Panc1 (cell line): ENCODE results near the gene GPR158.

ENCODE experiments used
- POLR2AphosphoS5 ChIP-seq: IDR thresholded peaks from 2 replicates; pipeline ENCODE4 v1.6.1; 2012; ENCODE audit warnings: mild to moderate bottlenecking, low read depth, low read length, moderate library complexity
- TCF7L2 ChIP-seq: IDR thresholded peaks from 2 replicates; pipeline ENCODE4 v1.6.1; 2011; ENCODE audit warnings: mild to moderate bottlenecking, low read depth, low read length, inconsistent platforms
- TF ChIP-seq, protein P1 (sequence below): fragments of 450-650 bp; IDR thresholded peaks from 2 replicates; pipeline ENCODE4 v1.5.1; 2017; ENCODE audit warnings: mild to moderate bottlenecking
- TF ChIP-seq, protein P2 (sequence below), 2 experiments: IDR thresholded peaks; 2 replicates each; pipeline ENCODE4 v1.6.1; 2011 to 2012; ENCODE audit warnings: low read depth in 2 of 2, control low read depth in 1 of 2, low read length in 1 of 2, mild to moderate bottlenecking in 1 of 2, moderate library complexity in 1 of 2; ENCODE audit not compliant: insufficient read depth in 1 of 2

DNA sequence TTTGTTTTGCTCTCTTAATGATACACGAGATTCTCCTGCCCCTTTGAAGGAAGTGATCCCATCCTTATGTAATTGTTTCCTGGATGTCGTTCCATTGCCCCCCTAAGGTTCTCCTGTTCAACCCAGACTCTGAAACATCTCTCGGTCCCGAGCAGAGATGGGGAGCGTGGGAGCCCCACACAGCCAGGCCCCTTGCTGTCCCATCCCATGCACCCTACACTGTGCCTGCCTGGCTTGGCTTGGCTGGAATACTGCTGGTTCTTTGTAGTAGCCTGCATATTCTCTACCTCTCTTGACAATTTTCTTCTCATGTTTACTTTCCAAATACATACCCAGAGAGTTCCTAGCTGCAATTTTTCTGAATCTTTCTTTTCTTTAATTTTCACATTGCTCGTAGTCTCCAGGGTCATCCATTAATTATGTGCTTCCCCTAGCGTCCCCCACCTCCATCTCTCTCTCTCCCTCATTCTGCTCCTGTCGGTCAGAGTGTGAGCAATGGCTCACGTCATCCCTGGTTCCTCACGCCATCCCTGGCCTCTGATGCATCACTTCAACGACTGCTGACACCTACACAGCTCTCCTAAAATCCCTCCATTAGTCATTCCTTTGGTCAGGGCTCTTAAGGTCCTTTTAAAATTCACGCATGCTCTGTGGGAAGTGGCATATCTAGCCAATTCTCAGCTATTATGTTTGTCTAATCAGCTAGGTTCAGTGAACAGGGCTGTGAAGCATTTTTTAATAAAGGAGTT lies 32.5 kb upstream of the GPR158 start:
- TF ChIP-seq TCF7L2 (no peak), POLR2AphosphoS5 (no peak)
- TF ChIP-seq, protein P1, sequence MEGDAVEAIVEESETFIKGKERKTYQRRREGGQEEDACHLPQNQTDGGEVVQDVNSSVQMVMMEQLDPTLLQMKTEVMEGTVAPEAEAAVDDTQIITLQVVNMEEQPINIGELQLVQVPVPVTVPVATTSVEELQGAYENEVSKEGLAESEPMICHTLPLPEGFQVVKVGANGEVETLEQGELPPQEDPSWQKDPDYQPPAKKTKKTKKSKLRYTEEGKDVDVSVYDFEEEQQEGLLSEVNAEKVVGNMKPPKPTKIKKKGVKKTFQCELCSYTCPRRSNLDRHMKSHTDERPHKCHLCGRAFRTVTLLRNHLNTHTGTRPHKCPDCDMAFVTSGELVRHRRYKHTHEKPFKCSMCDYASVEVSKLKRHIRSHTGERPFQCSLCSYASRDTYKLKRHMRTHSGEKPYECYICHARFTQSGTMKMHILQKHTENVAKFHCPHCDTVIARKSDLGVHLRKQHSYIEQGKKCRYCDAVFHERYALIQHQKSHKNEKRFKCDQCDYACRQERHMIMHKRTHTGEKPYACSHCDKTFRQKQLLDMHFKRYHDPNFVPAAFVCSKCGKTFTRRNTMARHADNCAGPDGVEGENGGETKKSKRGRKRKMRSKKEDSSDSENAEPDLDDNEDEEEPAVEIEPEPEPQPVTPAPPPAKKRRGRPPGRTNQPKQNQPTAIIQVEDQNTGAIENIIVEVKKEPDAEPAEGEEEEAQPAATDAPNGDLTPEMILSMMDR = no peak
- TF ChIP-seq, protein P2, sequence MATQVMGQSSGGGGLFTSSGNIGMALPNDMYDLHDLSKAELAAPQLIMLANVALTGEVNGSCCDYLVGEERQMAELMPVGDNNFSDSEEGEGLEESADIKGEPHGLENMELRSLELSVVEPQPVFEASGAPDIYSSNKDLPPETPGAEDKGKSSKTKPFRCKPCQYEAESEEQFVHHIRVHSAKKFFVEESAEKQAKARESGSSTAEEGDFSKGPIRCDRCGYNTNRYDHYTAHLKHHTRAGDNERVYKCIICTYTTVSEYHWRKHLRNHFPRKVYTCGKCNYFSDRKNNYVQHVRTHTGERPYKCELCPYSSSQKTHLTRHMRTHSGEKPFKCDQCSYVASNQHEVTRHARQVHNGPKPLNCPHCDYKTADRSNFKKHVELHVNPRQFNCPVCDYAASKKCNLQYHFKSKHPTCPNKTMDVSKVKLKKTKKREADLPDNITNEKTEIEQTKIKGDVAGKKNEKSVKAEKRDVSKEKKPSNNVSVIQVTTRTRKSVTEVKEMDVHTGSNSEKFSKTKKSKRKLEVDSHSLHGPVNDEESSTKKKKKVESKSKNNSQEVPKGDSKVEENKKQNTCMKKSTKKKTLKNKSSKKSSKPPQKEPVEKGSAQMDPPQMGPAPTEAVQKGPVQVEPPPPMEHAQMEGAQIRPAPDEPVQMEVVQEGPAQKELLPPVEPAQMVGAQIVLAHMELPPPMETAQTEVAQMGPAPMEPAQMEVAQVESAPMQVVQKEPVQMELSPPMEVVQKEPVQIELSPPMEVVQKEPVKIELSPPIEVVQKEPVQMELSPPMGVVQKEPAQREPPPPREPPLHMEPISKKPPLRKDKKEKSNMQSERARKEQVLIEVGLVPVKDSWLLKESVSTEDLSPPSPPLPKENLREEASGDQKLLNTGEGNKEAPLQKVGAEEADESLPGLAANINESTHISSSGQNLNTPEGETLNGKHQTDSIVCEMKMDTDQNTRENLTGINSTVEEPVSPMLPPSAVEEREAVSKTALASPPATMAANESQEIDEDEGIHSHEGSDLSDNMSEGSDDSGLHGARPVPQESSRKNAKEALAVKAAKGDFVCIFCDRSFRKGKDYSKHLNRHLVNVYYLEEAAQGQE (IDR thresholded peaks at IDR 0.05; ENCODE audit: insufficient read depth in 1 of 2, low read depth in 2 of 2, low read length in 1 of 2) = no peak
